Osteoblast (primary cell): ENCODE data around the gene SND1. TPM values are rescaled to one million over a fixed set of nuclear protein-coding genes. Genes with fewer than 3 reads are reported as not detected.
A peak's percentile ranks its signal among the peaks of the same experiment; 100 is the strongest.

Experiments
- DNase-seq: peaks from one replicate; pipeline ENCODE4 v3.0.0; 2011; ENCODE audit warnings: low spot score, mixed read lengths; ENCODE audit not compliant: insufficient read length; ENCODE audit errors: missing footprints
- H2AFZ ChIP-seq: 2 replicates; pipeline ENCODE4 v1.6.0; 2011; ENCODE audit warnings: mild to moderate bottlenecking, low read length
- H3K27ac ChIP-seq: 2 replicates; pipeline ENCODE4 v1.5.1; 2011; ENCODE audit warnings: mild to moderate bottlenecking, low read depth, low read length, moderate library complexity
- H3K27me3 ChIP-seq: 2 replicates; pipeline ENCODE4 v1.6.0; 2012; ENCODE audit warnings: mild to moderate bottlenecking, control low read depth, inconsistent platforms, low read length, moderate library complexity; ENCODE audit not compliant: insufficient read depth
- H3K36me3 ChIP-seq: 2 replicates; pipeline ENCODE4 v1.5.1; 2011; ENCODE audit warnings: mild to moderate bottlenecking, low read length, control low read depth, moderate library complexity; ENCODE audit not compliant: insufficient read depth
- H3K4me1 ChIP-seq: 2 replicates; pipeline ENCODE4 v1.5.1; 2011; ENCODE audit warnings: mild to moderate bottlenecking, low read length, control low read depth, moderate library complexity; ENCODE audit not compliant: insufficient read depth
- H3K4me2 ChIP-seq: 2 replicates; pipeline ENCODE4 v1.6.0; 2011; ENCODE audit warnings: mild to moderate bottlenecking, low read length; ENCODE audit not compliant: insufficient read depth
- H3K4me3 ChIP-seq: fragments of 200-600 bp; sonication (generic); 3 replicates; pipeline ENCODE4 v1.5.1; 2012; ENCODE audit warnings: mild to moderate bottlenecking, low read length, inconsistent platforms; ENCODE audit not compliant: insufficient read depth
- H3K79me2 ChIP-seq: 2 replicates; pipeline ENCODE4 v1.6.0; 2012; ENCODE audit warnings: mild to moderate bottlenecking, low read length, control low read depth, inconsistent platforms; ENCODE audit not compliant: insufficient read depth
- H3K9me3 ChIP-seq: 2 replicates; pipeline ENCODE4 v1.5.1; 2011; ENCODE audit warnings: low read depth, low read length, control low read depth
- H4K20me1 ChIP-seq: 2 replicates; pipeline ENCODE4 v1.6.0; 2012; ENCODE audit warnings: mild to moderate bottlenecking, low read length, control low read depth; ENCODE audit not compliant: insufficient read depth
- CTCF ChIP-seq: IDR thresholded peaks from 2 replicates; pipeline ENCODE4 v1.5.1; 2011; ENCODE audit warnings: mild to moderate bottlenecking, low read depth, low read length, moderate library complexity; ENCODE audit errors: extremely low read depth
- total RNA-seq: library from RNA; depleted of rRNA; stranded (reverse); fragments of >200 nt; gene quantifications from 2 replicates; pipeline ENCODE4 v1.2.3, GENCODE V29; 2012

SND1 gene
- total RNA-seq, 1 donor: 257 TPM

GRCh38 chr7:128017460-128017859 lies 365.5 kb downstream of the SND1 start:
- Histone ChIP-seq H3K4me1 (peaks cover 9% of the 10 kb centered on the region), H3K36me3 (no peaks in the 10 kb centered on the region), H2AFZ (no peak overlapping the region), H3K4me3 (no peak overlapping the region), H3K4me2 (no peak overlapping the region), H3K27ac (no peak overlapping the region), H3K27me3 (no peaks in the 10 kb centered on the region), H3K79me2 (no peaks in the 10 kb centered on the region), H3K9me3 (no peaks in the 10 kb centered on the region), H4K20me1 (peaks cover 28% of the 10 kb centered on the region)
- TF ChIP-seq CTCF: peak; percentile 9
- no peak for DNase-seq

GRCh38 chr7:128017862-128018845 lies 366.2 kb downstream of the SND1 start:
- DNase-seq: no peak
- Histone ChIP-seq H3K79me2 (no peaks in the 10 kb centered on the region), H3K9me3 (no peaks in the 10 kb centered on the region), H3K27me3 (no peaks in the 10 kb centered on the region), H3K4me2 (no peak overlapping the region), H3K27ac (no peak overlapping the region), H2AFZ (no peak overlapping the region), H3K4me3 (no peak overlapping the region), H3K36me3 (no peaks in the 10 kb centered on the region), H3K4me1 (peaks cover 16% of the 10 kb centered on the region), H4K20me1 (peaks cover 34% of the 10 kb centered on the region)
- TF ChIP-seq CTCF: no peak

GRCh38 chr7:128019288-128019687 lies 367.3 kb downstream of the SND1 start:
- Histone ChIP-seq H2AFZ (no peak overlapping the region), H3K4me2 (no peak overlapping the region), H3K36me3 (no peaks in the 10 kb centered on the region), H3K79me2 (peaks cover under 1% of the 10 kb centered on the region), H3K27me3 (no peaks in the 10 kb centered on the region), H3K4me1 (peaks cover 21% of the 10 kb centered on the region), H3K4me3 (no peak overlapping the region), H3K27ac (no peak overlapping the region), H4K20me1 (peaks cover 43% of the 10 kb centered on the region), H3K9me3 (no peaks in the 10 kb centered on the region)
- no peak for DNase-seq
- TF ChIP-seq CTCF: no peak

GRCh38 chr7:128020159-128020558 lies 368.2 kb downstream of the SND1 start:
- Histone ChIP-seq H3K36me3 (no peaks in the 10 kb centered on the region), H3K4me2 (no peak overlapping the region), H3K79me2 (peaks cover 8% of the 10 kb centered on the region), H3K27ac (no peak overlapping the region), H3K4me3 (no peak overlapping the region), H3K27me3 (no peaks in the 10 kb centered on the region), H2AFZ (no peak overlapping the region), H3K9me3 (no peaks in the 10 kb centered on the region), H3K4me1 (peaks cover 24% of the 10 kb centered on the region), H4K20me1 (peaks cover 50% of the 10 kb centered on the region)
- TF ChIP-seq CTCF: peak; percentile 35
- DNase-seq: no peak
